Panc1 (cell line): Measurements from ENCODE around the gene CLDN7. TPM values are rescaled to one million over a fixed set of nuclear protein-coding genes. Genes with fewer than 3 reads are reported as not detected.

Source experiments
- ATAC-seq: fragments of 200-7000 bp; cut with Tn5 transposase; 2 replicates; pipeline ENCODE4 v1.9.1; 2020; ENCODE audit warnings: mild to moderate bottlenecking, moderate library complexity
- BruUV-seq: library from RNA; stranded (reverse); fragments of 400-500 nt; replicated peaks from 2 replicates; lab custom pipeline; 2021; lab: Mats Ljungman, UMichigan
- CTCF ChIA-PET: fragments of 300-600 bp; sonication (Branson Sonifier 250); formaldehyde crosslinking; loops from one replicate; lab custom pipeline; 2022; ENCODE audit warnings: antibody characterized with exemption; lab: Charles Lee
- POLR2A ChIA-PET: fragments of 300-600 bp; sonication (Branson Sonifier 250); formaldehyde crosslinking; loops from one replicate; lab custom pipeline; 2022; ENCODE audit warnings: antibody characterized with exemption; lab: Charles Lee
- DNase-seq: peaks from one replicate; pipeline ENCODE4 v3.0.0-alpha.2; 2010; ENCODE audit warnings: low read depth, low spot score
- H3K27ac ChIP-seq: 2 replicates; pipeline ENCODE4 v1.5.1; 2011; ENCODE audit warnings: mild to moderate bottlenecking, low read length, inconsistent platforms
- H3K27me3 ChIP-seq: fragments of 200-500 bp; sonication (Bioruptor generic); 2 replicates; pipeline ENCODE4 v1.6.0; 2014; ENCODE audit warnings: low read length, inconsistent platforms; ENCODE audit not compliant: control insufficient read depth, insufficient read depth
- H3K36me3 ChIP-seq: fragments of 200-500 bp; sonication (Bioruptor generic); 2 replicates; pipeline ENCODE4 v1.5.1; 2014; ENCODE audit warnings: inconsistent platforms, mild to moderate bottlenecking, low read length, moderate library complexity; ENCODE audit not compliant: control insufficient read depth, insufficient read depth
- H3K4me1 ChIP-seq: 2 replicates; pipeline ENCODE4 v1.5.1; 2011; ENCODE audit warnings: inconsistent platforms, mild to moderate bottlenecking, low read length, moderate library complexity; ENCODE audit not compliant: control insufficient read depth, insufficient read depth
- H3K4me3 ChIP-seq, 2 experiments: 2 replicates each; pipeline ENCODE4 v1.5.1; 2011 to 2012; ENCODE audit warnings: low read depth in 2 of 2, low read length in 2 of 2, mild to moderate bottlenecking in 2 of 2, inconsistent platforms in 1 of 2, moderate library complexity in 1 of 2
- H3K9me3 ChIP-seq: fragments of 200-500 bp; sonication (Bioruptor generic); 2 replicates; pipeline ENCODE4 v1.5.1; 2014; ENCODE audit warnings: low read depth, mild to moderate bottlenecking, inconsistent platforms, low read length, moderate library complexity; ENCODE audit not compliant: control insufficient read depth, insufficient read depth
- POLR2AphosphoS5 ChIP-seq: IDR thresholded peaks from 2 replicates; pipeline ENCODE4 v1.6.1; 2012; ENCODE audit warnings: mild to moderate bottlenecking, low read depth, low read length, moderate library complexity
- REST ChIP-seq, 2 experiments: IDR thresholded peaks; 2 replicates each; pipeline ENCODE4 v1.6.1; 2011 to 2012; ENCODE audit warnings: low read depth in 2 of 2, control low read depth in 1 of 2, low read length in 1 of 2, mild to moderate bottlenecking in 1 of 2, moderate library complexity in 1 of 2; ENCODE audit not compliant: insufficient read depth in 1 of 2
- SIN3A ChIP-seq: IDR thresholded peaks from 2 replicates; pipeline ENCODE4 v1.6.1; 2012; ENCODE audit warnings: low read depth, mild to moderate bottlenecking, low read length, moderate library complexity, borderline replicate concordance; ENCODE audit not compliant: insufficient read depth
- TCF7L2 ChIP-seq: IDR thresholded peaks from 2 replicates; pipeline ENCODE4 v1.6.1; 2011; ENCODE audit warnings: mild to moderate bottlenecking, low read depth, low read length, inconsistent platforms
- in situ Hi-C: cut with HindIII; loops from 2 replicates; pipeline ENCODE4 v1.10.0; 2016; ENCODE audit warnings: low sequenced_read_pairs, low pct_unique_long_range_greater_than_20kb
- intact Hi-C: fragments of 100-400 bp; cut with micrococcal nuclease; formaldehyde crosslinking; loops from one replicate; pipeline ENCODE4 v1.10.0; 2022; ENCODE audit not compliant: unreplicated experiment
- total RNA-seq: library from RNA; stranded (reverse); gene quantifications from one replicate; pipeline ENCODE4 v1.2.1, GENCODE V29; 2021; ENCODE audit not compliant: unreplicated experiment
- TF ChIP-seq, protein P1 (sequence below): fragments of 450-650 bp; IDR thresholded peaks from 2 replicates; pipeline ENCODE4 v1.5.1; 2017; ENCODE audit warnings: mild to moderate bottlenecking

Gene CLDN7
- total RNA-seq, 1 experiment from 2014 or later = 43.1 TPM

GRCh38 chr17:7266784-7267183 lies 4.5 kb upstream of the CLDN7 start:
- no peak for DNase-seq
- Histone ChIP-seq H3K27me3 (no peaks in the 10 kb centered on the region), H3K9me3 (no peaks in the 10 kb centered on the region), H3K4me3 (no peak overlapping the region), H3K36me3 (peaks cover 3% of the 10 kb centered on the region; the same call in 1 of the 2 replicates), H3K4me1 (peaks cover 15% of the 10 kb centered on the region), H3K27ac (no peak overlapping the region)
- no TSS peak for BruUV-seq
- ChIA-PET CTCF (no interaction called here), POLR2A (interaction anchor here (0.7 kb wide), 2 partner anchors 17 to 28 kb away, joined by 3 to 6 read pairs; partner anchors contain the start of gene PHF23)
- no peak for ATAC-seq
- no peak for TF ChIP-seq SIN3A
- TF ChIP-seq REST (IDR thresholded peaks at IDR 0.05; ENCODE audit: insufficient read depth in 1 of 2, low read depth in 2 of 2, low read length in 1 of 2) = no peak
- TF ChIP-seq TCF7L2 = no peak
- TF ChIP-seq, protein P1, sequence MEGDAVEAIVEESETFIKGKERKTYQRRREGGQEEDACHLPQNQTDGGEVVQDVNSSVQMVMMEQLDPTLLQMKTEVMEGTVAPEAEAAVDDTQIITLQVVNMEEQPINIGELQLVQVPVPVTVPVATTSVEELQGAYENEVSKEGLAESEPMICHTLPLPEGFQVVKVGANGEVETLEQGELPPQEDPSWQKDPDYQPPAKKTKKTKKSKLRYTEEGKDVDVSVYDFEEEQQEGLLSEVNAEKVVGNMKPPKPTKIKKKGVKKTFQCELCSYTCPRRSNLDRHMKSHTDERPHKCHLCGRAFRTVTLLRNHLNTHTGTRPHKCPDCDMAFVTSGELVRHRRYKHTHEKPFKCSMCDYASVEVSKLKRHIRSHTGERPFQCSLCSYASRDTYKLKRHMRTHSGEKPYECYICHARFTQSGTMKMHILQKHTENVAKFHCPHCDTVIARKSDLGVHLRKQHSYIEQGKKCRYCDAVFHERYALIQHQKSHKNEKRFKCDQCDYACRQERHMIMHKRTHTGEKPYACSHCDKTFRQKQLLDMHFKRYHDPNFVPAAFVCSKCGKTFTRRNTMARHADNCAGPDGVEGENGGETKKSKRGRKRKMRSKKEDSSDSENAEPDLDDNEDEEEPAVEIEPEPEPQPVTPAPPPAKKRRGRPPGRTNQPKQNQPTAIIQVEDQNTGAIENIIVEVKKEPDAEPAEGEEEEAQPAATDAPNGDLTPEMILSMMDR = no peak
- no peak for TF ChIP-seq POLR2AphosphoS5
- in situ Hi-C loops = no loop called here
- intact Hi-C loops = no loop called here

GRCh38 chr17:7263801-7264078 lies 1.5 kb upstream of the CLDN7 start:
- H3K36me3 ChIP-seq = peaks cover 3% of the 10 kb centered on the region; the same call in 1 of the 2 replicates
- intact Hi-C loops = no loop called here
- ATAC-seq = no peak
- no peak for DNase-seq
- peak overlapping the region; percentile 50 to 65; a peak in 3 of 4 replicates for H3K4me3 ChIP-seq
- peak overlapping the region; percentile 81 for H3K27ac ChIP-seq
- POLR2A ChIA-PET = no interaction called here
- no peaks in the 10 kb centered on the region for H3K27me3 ChIP-seq
- CTCF ChIA-PET = interaction anchor here (0.6 kb wide), 1 partner anchor 196 kb away, joined by 10 read pairs; no protein-coding TSS in a partner anchor
- TF ChIP-seq, protein P1 = no peak
- TF ChIP-seq REST (IDR thresholded peaks at IDR 0.05; ENCODE audit: insufficient read depth in 1 of 2, low read depth in 2 of 2, low read length in 1 of 2) (no peak), POLR2AphosphoS5 (no peak), SIN3A (no peak), TCF7L2 (no peak)
- no TSS peak for BruUV-seq
- no peaks in the 10 kb centered on the region for H3K9me3 ChIP-seq
- in situ Hi-C loops = no loop called here
- H3K4me1 ChIP-seq = peaks cover 22% of the 10 kb centered on the region
